GM18507 (cell line): ENCODE data around the gene DYSF.

Experiments used
- DNase-seq: peaks from one replicate; pipeline ENCODE4 v3.0.0; 2011; ENCODE audit warnings: low read depth; ENCODE audit not compliant: insufficient read length; ENCODE audit errors: extremely low spot score
- FAIRE-seq: peaks from 2 replicates; lab custom pipeline; 2011; peaks lifted over from hg19 to GRCh38; lab: Jason Lieb, UNC

The DYSF gene

GRCh38 chr2:71704688-71705087 is 251.3 kb downstream of the DYSF start:
- FAIRE-seq = no peak
- DNase-seq = no peak

GRCh38 chr2:71705171-71705960 is 252.0 kb downstream of the DYSF start:
- no peak for FAIRE-seq
- DNase-seq = no peak

- FAIRE-seq (no peak), DNase-seq (no peak)
Measured at GRCh38 chr2:71706121-71706520, 252.8 kb downstream of the DYSF start.

GRCh38 chr2:71706836-71707235 is 253.5 kb downstream of the DYSF start:
- DNase-seq = no peak
- FAIRE-seq = no peak

- no peak for FAIRE-seq
- DNase-seq = no peak
Measured at GRCh38 chr2:71710367-71711132, 257.2 kb downstream of the DYSF start.

- FAIRE-seq (no peak), DNase-seq (no peak)
Measured at GRCh38 chr2:71711133-71711855, 257.9 kb downstream of the DYSF start.

GRCh38 chr2:71712158-71712818 is 258.9 kb downstream of the DYSF start:
- FAIRE-seq (no peak), DNase-seq (no peak)

- DNase-seq (no peak), FAIRE-seq (no peak)
Measured at GRCh38 chr2:71713581-71714580, 260.5 kb downstream of the DYSF start.

- FAIRE-seq = no peak
Measured at GRCh38 chr2:71714601-71715240, 261.4 kb downstream of the DYSF start.

GRCh38 chr2:71715241-71715750 is 261.9 kb downstream of the DYSF start:
- no peak for DNase-seq
- no peak for FAIRE-seq

More at GRCh38 chr2:71714601-71715240, 261.4 kb downstream of the DYSF start:
- no peak for DNase-seq

GRCh38 chr2:71715951-71716696 is 262.8 kb downstream of the DYSF start:
- FAIRE-seq = no peak
- no peak for DNase-seq

- FAIRE-seq (no peak), DNase-seq (no peak)
Measured at GRCh38 chr2:71716697-71717624, 263.6 kb downstream of the DYSF start.

GRCh38 chr2:71718686-71719085 is 265.3 kb downstream of the DYSF start:
- FAIRE-seq (no peak), DNase-seq (no peak)

- DNase-seq = no peak
- no peak for FAIRE-seq
Measured at GRCh38 chr2:71719520-71720282, 266.3 kb downstream of the DYSF start.

- DNase-seq (no peak), FAIRE-seq (no peak)
Measured at GRCh38 chr2:71720283-71720560, 266.9 kb downstream of the DYSF start.
